ENCODE results near the gene COX18.

Gene COX18

DNA sequence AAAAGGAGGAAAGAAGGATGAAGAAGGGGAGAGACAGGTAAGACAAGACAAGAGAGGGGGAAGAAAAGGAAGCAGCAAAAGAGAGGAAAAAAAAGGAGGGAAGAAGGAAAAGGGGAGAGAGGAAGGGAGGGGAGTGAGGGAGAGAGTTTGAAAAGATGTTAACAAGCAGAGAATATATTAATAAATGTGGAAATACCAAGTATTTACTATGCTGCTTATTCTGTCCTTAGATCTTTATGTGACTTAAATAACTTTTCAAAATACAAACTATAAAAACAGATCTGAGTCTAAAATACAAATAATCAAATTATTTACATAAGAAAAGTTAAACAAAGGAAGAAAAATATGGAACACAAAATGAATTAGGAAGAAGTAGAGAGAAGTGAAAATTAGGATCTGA is 18.4 kb upstream of the COX18 start:
- H3K9me3 ChIP-seq (ENCODE audit: severe bottlenecking), result no peaks in the 10 kb centered on the region
- no peak overlapping the region for H3K27ac ChIP-seq (ENCODE audit: poor library complexity, severe bottlenecking)
- no peaks in the 10 kb centered on the region for H3K4me1 ChIP-seq (ENCODE audit: insufficient read depth, poor library complexity, severe bottlenecking)
- no peak for ATAC-seq (ENCODE audit: low read depth)
- no peak overlapping the region for H3K4me3 ChIP-seq (ENCODE audit: severe bottlenecking)
- TF ChIP-seq, protein P1, sequence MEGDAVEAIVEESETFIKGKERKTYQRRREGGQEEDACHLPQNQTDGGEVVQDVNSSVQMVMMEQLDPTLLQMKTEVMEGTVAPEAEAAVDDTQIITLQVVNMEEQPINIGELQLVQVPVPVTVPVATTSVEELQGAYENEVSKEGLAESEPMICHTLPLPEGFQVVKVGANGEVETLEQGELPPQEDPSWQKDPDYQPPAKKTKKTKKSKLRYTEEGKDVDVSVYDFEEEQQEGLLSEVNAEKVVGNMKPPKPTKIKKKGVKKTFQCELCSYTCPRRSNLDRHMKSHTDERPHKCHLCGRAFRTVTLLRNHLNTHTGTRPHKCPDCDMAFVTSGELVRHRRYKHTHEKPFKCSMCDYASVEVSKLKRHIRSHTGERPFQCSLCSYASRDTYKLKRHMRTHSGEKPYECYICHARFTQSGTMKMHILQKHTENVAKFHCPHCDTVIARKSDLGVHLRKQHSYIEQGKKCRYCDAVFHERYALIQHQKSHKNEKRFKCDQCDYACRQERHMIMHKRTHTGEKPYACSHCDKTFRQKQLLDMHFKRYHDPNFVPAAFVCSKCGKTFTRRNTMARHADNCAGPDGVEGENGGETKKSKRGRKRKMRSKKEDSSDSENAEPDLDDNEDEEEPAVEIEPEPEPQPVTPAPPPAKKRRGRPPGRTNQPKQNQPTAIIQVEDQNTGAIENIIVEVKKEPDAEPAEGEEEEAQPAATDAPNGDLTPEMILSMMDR (IDR thresholded peaks at IDR 0.05; ENCODE audit: poor library complexity, severe bottlenecking), result no peak
- H3K27me3 ChIP-seq (ENCODE audit: insufficient read depth, poor library complexity, severe bottlenecking), result no peaks in the 10 kb centered on the region
- DNase-seq (ENCODE audit: low spot score), result no peak
- H3K36me3 ChIP-seq (ENCODE audit: low read depth), result peaks cover 89% of the 10 kb centered on the region

DNA sequence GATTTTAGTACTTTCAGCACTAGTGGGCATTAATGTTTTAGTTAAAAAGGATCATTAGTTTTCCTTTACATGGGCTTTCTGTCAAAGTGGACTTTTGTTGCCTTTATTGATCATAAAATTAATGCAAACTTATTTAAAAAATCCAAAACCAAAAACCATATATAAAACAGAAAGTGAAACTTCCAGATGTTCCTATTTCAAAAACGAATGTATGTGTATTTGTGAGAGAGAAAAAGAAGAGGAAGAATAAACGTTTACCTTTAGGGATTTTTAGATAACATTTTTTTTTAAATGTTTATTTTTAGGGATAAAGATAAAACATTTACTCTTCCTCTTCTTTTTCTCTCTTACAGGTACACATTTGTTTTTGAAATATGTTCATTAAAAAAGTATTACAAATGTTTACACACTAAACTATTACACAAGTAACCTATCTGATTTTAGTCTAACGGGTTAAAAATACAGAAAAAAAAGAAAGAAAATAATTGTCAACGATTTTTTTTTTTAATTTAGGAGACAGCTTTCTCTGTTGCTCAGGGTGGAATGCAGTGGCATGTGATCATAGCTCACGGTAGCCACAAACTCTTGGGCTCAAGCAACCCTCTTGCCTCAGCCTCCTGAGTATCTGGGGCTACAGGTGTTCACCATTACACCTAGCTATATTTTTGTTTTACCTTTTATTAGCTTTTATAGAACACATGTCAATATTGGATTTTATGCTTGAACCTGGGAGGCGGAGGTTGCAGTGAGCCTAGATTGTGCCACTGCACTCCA is 16.8 kb upstream of the COX18 start:
- Histone ChIP-seq H3K36me3 (ENCODE audit: low read depth) (peaks cover 88% of the 10 kb centered on the region), H3K4me3 (ENCODE audit: severe bottlenecking) (no peak overlapping the region), H3K27ac (ENCODE audit: poor library complexity, severe bottlenecking) (no peak overlapping the region), H3K4me1 (ENCODE audit: insufficient read depth, poor library complexity, severe bottlenecking) (no peaks in the 10 kb centered on the region), H3K27me3 (ENCODE audit: insufficient read depth, poor library complexity, severe bottlenecking) (no peaks in the 10 kb centered on the region), H3K9me3 (ENCODE audit: severe bottlenecking) (no peaks in the 10 kb centered on the region)
- ATAC-seq (ENCODE audit: low read depth) (no peak), DNase-seq (ENCODE audit: low spot score) (no peak)
- TF ChIP-seq, protein P1 (IDR thresholded peaks at IDR 0.05; ENCODE audit: poor library complexity, severe bottlenecking), result no peak

DNA sequence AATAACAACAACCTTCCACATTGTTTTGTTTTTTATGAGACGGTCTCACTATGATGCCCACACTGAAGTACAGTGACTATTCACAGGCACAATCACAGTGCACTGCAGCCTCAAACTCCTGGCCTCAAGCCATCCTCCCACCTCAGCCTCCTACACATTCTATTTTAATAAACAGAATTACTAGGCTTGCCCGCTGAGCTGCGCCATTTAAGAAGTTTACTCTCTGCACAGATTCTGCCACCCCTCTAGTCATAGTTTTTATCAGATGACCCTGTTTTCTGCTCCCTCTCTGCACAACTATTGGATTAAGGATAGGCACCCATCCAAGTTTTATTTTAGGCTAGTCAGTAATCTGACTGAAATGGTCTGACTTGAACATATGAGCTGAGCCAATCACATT is 11.3 kb upstream of the COX18 start:
- Histone ChIP-seq H3K4me1 (ENCODE audit: insufficient read depth, poor library complexity, severe bottlenecking) (peaks cover 4% of the 10 kb centered on the region), H3K36me3 (ENCODE audit: low read depth) (peaks cover 95% of the 10 kb centered on the region), H3K4me3 (ENCODE audit: severe bottlenecking) (no peak overlapping the region), H3K9me3 (ENCODE audit: severe bottlenecking) (no peaks in the 10 kb centered on the region), H3K27me3 (ENCODE audit: insufficient read depth, poor library complexity, severe bottlenecking) (no peaks in the 10 kb centered on the region), H3K27ac (ENCODE audit: poor library complexity, severe bottlenecking) (no peak overlapping the region)
- TF ChIP-seq, protein P1 (IDR thresholded peaks at IDR 0.05; ENCODE audit: poor library complexity, severe bottlenecking), result no peak
- DNase-seq (ENCODE audit: low spot score), result no peak
- ATAC-seq (ENCODE audit: low read depth), result no peak

DNA sequence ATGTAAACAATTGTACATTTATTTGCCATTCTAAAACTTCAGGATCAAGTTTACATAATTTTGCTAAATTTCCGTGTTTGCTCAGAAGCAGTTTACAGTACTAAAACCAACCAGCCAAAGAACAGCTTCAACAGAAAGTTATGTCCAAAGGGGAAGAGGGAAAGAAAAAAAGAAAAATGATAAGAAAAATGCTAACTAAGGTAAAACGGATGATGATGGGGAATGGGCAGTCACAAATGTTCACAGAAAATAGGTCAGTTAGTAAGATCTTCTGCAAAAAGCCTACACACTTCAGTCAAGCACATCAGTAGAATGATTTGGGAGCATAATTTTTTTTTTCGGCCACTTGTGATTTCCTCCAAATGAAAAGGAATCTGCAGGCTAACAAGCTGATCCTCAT is 6.3 kb upstream of the COX18 start:
- ATAC-seq (ENCODE audit: low read depth) (no peak), DNase-seq (ENCODE audit: low spot score) (no peak)
- Histone ChIP-seq H3K27ac (ENCODE audit: poor library complexity, severe bottlenecking) (no peak overlapping the region), H3K36me3 (ENCODE audit: low read depth) (peaks cover 76% of the 10 kb centered on the region), H3K9me3 (ENCODE audit: severe bottlenecking) (no peaks in the 10 kb centered on the region), H3K4me1 (ENCODE audit: insufficient read depth, poor library complexity, severe bottlenecking) (peaks cover 4% of the 10 kb centered on the region), H3K27me3 (ENCODE audit: insufficient read depth, poor library complexity, severe bottlenecking) (no peaks in the 10 kb centered on the region), H3K4me3 (ENCODE audit: severe bottlenecking) (no peak overlapping the region)
- TF ChIP-seq, protein P1 (IDR thresholded peaks at IDR 0.05; ENCODE audit: poor library complexity, severe bottlenecking), result no peak

DNA sequence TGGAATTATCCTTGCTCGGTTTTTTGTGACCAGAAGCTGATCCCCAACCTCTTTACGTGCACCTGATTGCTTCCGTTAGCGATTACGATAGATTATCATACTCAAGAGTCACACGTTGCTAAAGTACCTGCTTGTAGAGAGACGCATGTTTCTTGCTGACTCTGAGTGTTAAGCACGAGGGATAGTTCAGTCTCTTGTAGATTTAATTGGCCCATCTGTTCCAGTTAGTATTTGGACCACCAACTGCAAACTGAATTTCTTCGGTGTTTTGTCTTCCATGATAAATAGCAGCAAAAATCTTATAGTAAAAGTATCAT is 516 bp upstream of the COX18 start:
- no peaks in the 10 kb centered on the region for H3K9me3 ChIP-seq (ENCODE audit: severe bottlenecking)
- TF ChIP-seq, protein P1 (IDR thresholded peaks at IDR 0.05; ENCODE audit: poor library complexity, severe bottlenecking), result no peak
- DNase-seq (ENCODE audit: low spot score) (no peak), ATAC-seq (ENCODE audit: low read depth) (peak; percentile 15)
- peaks cover 7% of the 10 kb centered on the region for H3K4me1 ChIP-seq (ENCODE audit: insufficient read depth, poor library complexity, severe bottlenecking)
- H3K27ac ChIP-seq (ENCODE audit: poor library complexity, severe bottlenecking), result peak overlapping the region; percentile 76
- H3K4me3 ChIP-seq (ENCODE audit: severe bottlenecking), result peak overlapping the region; percentile 65
- H3K36me3 ChIP-seq (ENCODE audit: low read depth), result peaks cover 36% of the 10 kb centered on the region
- no peaks in the 10 kb centered on the region for H3K27me3 ChIP-seq (ENCODE audit: insufficient read depth, poor library complexity, severe bottlenecking)

Measured in RWPE2 (cell line).